HG02763 (cell line): ENCODE measurements around the gene THNSL1.

Source experiments
- ATAC-seq: cut with Tn5 transposase; IDR thresholded peaks from one replicate; pipeline ENCODE4 v1.9.1; 2021; ENCODE audit warnings: mild to moderate bottlenecking, moderate library complexity; ENCODE audit not compliant: unreplicated experiment

Gene THNSL1

GRCh38 chr10:25050402-25050801 lies 34.0 kb downstream of the THNSL1 start:
- no peak for ATAC-seq

GRCh38 chr10:25052012-25052411 lies 35.6 kb downstream of the THNSL1 start:
- ATAC-seq: no peak

- no peak for ATAC-seq
Measured at GRCh38 chr10:25056726-25057125, 40.3 kb downstream of the THNSL1 start.

- no peak for ATAC-seq
Measured at GRCh38 chr10:25057886-25058285, 41.5 kb downstream of the THNSL1 start.

- ATAC-seq: no peak
Measured at GRCh38 chr10:25059990-25060389, 43.6 kb downstream of the THNSL1 start.

- ATAC-seq: no peak
Measured at GRCh38 chr10:25061125-25061524, 44.7 kb downstream of the THNSL1 start.

- ATAC-seq: no peak
Measured at GRCh38 chr10:25061711-25062449, 45.5 kb downstream of the THNSL1 start.

GRCh38 chr10:25063157-25063556 lies 46.7 kb downstream of the THNSL1 start:
- ATAC-seq: no peak

- no peak for ATAC-seq
Measured at GRCh38 chr10:25063644-25064043, 47.2 kb downstream of the THNSL1 start.

- ATAC-seq: no peak
Measured at GRCh38 chr10:25064401-25064800, 48.0 kb downstream of the THNSL1 start.

GRCh38 chr10:25065761-25066476 lies 49.5 kb downstream of the THNSL1 start:
- no peak for ATAC-seq

GRCh38 chr10:25068152-25069058 lies 52.0 kb downstream of the THNSL1 start:
- ATAC-seq: no peak

- ATAC-seq: no peak
Measured at GRCh38 chr10:25071227-25071626, 54.8 kb downstream of the THNSL1 start.

GRCh38 chr10:25072786-25073185 lies 56.4 kb downstream of the THNSL1 start:
- no peak for ATAC-seq

- no peak for ATAC-seq
Measured at GRCh38 chr10:25075825-25076224, 59.4 kb downstream of the THNSL1 start.
